ENCODE data around the gene CYB561D1.

The CYB561D1 gene

DNA sequence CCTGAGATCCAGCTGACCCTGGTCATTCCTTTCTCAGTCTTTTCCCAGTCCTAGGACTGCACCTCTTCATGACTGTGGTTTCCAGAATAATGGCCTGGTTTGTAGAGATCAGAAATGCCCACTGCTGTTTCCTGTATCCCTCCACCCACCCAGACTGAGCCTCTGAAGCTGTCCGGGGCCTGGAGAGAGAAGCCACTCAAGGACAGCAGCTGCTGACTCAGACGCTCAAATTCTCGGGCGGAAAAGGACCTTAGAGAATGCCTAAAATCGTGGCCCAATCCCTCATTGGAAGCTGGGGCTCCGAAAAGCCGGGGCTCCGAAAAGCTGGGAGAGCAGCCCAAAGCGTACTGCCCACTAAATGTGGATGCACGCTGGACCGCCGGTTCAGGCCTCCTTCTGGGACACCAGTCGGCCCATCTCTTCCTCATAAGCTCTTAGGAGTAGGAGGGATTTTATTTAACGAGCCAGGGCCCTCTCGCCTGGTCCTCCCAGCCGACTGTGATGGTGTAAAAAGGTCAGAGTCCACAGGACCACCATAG lies 38.0 kb downstream of the CYB561D1 start:
- no peak for DNase-seq

DNA sequence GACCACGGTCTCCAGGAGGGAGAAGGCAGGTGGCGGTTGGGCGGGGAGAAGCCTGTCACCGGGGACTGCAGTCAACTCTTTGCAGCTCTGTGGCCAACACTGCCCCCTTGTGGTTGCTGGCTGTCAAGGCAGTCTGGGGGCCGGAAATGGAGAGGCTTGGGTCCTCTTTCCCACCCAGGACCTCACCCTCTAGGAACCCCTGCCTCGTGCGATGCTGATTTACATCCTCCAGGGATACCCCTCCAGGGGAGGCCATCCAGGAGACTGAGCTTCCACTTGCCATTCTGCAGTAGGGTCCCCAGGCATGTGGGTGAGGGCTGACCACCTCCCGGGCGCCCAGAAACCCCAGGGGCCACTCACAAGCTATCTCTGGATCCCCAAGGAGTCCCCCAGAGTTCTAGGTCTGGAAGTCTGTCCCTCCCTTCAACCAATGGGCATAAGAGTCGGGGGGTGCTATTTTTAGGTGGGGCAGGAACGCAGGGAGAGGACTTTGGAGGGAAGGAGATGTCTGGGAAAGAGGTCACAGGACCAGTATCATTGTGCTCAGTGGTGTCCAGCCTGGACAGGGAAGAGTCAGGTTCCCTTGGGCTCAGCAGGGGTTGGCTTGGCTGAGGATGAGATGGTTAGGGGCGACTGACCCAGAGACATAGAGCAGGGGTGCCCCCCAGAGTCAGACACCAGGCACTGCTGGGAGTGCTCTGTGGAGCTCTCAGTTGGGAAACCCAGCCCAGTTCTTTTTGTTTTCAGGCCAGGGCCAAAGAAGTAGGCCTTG lies 38.7 kb downstream of the CYB561D1 start:
- peak; percentile 73 for DNase-seq

DNA sequence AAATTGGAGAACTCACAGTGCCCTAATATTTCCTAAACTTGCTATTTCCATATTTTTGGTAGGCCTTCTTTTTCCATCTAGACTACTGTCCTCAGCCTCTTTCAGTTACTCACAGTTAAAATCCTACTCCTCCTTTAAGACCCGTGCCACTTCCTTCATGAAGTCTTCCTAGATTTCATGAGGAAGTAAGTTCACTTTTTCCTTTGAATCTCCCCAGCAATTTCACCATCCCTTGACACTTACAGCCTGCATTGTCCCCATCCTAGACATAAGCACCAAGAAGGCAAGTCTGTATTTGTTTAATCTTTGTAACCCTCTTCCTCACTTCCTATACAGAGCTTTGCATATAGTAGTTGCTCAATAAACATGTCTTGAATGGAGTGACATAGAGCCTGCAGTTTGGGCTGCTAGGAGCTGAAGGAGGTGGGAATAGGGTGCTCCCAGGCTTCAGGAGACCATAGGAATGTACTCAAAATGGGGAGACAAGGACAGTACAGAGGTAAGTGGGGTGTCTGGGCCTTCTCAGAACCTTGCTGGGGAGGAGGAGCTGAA lies 40.5 kb downstream of the CYB561D1 start:
- no peak for DNase-seq

DNA sequence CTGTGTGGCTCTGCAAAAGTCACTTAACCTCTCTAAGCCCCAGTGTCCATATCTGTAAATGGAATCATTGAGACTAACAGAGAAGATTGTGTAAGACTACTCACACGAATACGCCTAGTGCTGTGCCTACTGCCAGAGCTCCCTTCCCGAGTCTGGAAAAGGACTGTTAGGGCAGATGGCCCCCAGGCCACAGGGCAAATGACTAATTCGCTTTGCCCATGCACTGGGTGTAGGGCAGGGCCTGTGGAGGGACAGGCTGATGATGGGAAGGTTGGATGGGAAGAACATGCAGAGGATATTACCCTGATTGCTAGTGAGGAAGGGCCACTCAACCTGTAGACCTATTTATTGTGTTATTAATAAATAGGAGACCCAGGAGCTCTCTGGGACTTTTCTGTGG lies 41.6 kb downstream of the CYB561D1 start:
- no peak for DNase-seq

DNA sequence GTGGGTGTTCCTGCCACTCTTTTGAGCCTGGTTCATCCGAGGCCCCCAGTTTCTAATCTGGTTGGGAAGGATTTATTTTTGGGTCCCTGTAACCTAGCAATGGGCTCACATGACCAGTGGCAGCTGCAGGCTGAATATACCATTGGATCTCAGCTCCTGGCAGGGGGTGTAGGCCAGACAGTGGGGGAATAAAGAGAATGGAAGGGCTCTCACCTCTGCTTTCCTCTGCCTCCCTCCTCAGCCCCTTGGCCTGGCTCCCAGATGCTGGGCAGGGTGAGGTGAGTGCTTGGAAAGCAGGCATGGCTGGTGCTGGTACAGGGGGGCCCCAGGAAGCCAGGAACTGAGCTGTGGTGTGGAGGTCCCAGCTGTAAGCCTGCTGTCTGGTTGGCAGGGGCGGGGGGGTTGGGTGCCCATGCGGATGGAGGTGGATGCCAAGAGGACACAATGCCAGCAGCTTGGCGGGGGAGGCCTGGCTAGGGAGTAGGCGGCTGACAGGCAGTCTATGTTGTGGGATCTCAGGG lies 42.1 kb downstream of the CYB561D1 start:
- no peak for DNase-seq

DNA sequence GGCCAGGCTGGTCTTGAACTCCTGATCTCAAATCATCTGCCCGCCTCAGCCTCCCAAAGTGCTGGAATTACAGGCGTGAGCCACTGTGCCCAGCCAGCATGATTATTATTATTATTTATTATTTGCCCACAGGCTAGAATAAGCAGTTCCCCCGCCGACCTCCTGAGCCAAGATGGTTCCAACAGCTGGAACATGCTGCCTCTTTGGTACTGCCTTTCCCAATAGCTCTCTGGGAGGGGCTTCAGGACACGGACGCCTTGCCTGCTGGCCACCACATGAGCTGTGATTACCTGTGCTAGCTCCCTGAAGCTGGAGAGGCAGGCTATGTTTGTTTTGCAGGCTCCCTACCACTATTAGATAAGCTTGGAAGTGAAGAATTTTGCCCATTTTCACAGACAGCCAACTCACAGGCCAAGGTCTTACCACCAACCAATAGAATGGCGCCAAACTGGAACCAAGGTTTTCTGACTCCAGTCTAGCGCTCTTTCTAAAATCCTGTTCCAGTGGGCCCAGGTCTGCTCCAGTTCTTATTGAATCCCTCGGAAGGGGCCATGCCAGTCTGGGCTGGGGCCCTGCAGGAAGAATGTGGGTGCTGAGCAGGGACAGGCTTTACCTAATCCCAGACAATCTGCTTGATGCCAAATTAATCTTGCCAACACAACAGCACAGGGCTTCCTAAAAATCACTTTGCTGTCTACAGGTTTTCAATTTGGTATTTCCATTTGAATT lies 43.7 kb downstream of the CYB561D1 start:
- DNase-seq: no peak

DNA sequence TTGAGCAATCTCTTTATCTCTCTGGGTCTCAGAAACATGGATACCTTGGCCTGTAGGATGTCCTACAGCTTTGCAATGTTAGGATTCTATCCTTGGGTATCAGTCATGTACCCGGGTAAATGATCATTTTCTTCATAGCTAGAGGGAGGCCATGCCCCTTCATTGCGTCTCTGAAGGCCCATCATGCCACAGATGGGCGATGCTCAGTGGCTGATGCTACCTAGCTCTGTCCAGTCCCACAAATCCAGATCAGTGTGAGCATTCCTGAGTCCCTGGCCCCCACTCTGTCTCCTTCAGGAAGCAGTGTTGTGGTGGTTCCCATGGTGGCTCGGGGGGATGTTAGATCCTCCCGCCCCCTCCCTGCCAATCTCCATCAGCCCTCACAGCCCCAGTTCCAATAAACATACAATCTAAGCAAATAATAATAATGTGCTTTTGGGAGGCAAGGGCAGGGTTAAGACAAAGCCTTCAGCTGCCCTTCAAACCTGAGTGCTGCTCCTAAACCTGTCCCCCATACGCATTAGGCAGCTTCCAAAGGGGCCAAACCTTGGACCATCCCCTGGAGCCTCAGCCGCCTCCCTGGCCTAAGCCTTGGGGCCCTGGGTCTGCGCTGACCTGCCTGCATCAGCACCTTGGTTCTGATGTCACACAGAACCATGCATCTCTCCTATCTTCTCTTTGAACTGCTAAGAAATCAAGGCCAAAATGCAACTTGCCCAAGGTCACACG lies 45.1 kb downstream of the CYB561D1 start:
- DNase-seq: no peak

DNA sequence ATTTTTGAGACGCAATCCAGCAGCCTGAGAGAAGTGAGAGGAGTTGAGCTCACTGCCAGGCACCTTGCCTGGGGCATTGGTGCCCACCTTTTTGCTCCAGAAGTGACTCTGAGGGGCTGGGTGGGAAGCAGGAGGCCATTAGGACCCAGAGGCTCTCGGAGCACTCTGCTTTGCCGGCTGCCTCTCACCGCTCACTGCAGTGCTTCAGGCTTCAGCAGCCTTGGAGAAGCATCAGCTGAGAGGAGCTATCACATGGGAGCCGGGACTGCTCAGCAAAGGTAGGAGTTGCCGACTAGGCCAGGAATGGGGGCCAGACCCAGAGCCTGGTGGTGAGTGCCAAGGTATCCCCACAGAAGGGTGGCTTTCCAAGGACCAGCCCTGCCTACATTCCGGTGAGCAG lies 45.8 kb downstream of the CYB561D1 start, which contains the start of gene GPR61:
GPR61 (plus strand) TSS at position 197 of the 400 bp plus-strand sequence. CDS start 3,151 bp downstream, outside the sequence.
- peak; percentile 22 for DNase-seq

DNA sequence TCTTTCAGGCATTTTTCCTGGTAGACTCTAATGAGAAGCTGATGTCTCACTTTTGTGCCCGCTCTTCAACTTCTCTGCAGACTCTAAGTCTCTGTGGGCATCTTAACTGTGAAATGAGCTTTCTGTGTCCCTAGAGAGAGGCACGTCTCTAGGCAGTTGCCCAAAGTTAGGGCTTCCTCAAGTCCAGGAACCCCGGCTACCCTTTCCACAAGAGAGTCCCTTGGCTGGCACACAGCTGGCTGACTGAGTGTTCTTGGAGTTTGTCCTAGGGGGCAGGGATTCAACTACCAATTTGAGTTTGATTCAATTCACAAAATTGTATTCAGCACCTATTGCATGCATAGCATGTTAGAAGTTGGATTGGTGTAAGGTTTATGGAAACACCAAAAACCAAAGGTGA lies 47.2 kb downstream of the CYB561D1 start:
- no peak for DNase-seq

DNA sequence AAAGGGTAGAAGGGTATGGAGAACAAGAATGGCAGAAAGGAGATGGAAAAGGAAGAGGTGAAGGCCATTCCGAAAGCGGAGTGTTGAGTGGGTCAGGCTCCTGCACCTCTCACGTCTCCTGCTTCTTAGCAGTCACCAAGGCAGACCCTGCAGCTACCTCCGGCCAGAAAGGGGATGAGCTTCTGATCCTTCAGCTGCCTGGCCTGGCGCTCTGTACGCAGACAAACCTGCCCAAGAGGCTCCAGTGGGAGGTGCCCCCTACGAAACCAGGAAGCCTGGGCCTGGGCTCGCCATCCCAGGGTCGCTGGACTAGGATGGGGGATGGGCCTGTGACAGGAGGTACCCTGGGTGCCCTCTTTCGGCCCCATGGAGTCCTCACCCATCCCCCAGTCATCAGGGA lies 48.8 kb downstream of the CYB561D1 start:
- no peak for DNase-seq

DNA sequence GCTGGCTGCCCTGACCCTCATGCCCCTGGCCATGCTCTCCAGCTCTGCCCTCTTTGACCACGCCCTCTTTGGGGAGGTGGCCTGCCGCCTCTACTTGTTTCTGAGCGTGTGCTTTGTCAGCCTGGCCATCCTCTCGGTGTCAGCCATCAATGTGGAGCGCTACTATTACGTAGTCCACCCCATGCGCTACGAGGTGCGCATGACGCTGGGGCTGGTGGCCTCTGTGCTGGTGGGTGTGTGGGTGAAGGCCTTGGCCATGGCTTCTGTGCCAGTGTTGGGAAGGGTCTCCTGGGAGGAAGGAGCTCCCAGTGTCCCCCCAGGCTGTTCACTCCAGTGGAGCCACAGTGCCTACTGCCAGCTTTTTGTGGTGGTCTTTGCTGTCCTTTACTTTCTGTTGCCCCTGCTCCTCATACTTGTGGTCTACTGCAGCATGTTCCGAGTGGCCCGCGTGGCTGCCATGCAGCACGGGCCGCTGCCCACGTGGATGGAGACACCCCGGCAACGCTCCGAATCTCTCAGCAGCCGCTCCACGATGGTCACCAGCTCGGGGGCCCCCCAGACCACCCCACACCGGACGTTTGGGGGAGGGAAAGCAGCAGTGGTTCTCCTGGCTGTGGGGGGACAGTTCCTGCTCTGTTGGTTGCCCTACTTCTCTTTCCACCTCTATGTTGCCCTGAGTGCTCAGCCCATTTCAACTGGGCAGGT lies 49.5 kb downstream of the CYB561D1 start:
- DNase-seq: no peak

DNA sequence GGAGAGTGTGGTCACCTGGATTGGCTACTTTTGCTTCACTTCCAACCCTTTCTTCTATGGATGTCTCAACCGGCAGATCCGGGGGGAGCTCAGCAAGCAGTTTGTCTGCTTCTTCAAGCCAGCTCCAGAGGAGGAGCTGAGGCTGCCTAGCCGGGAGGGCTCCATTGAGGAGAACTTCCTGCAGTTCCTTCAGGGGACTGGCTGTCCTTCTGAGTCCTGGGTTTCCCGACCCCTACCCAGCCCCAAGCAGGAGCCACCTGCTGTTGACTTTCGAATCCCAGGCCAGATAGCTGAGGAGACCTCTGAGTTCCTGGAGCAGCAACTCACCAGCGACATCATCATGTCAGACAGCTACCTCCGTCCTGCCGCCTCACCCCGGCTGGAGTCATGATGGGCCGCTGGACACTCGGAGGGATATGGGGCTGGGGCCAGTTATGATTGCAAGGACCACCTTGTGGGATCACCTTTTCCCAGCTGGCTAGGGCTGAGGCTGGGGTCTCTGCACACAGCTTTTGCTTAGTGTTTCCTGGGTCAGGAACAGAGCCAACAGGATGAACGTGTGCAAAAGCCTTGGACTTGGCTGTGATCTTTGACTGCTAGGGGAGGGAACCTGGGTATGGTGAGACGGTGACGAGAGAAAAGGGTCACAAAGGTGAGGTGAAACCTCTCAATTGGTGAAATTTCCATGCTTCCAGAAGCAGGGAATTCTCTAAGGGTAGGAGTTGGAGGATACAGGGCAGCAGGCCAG lies 50.3 kb downstream of the CYB561D1 start:
- no peak for DNase-seq

DNA sequence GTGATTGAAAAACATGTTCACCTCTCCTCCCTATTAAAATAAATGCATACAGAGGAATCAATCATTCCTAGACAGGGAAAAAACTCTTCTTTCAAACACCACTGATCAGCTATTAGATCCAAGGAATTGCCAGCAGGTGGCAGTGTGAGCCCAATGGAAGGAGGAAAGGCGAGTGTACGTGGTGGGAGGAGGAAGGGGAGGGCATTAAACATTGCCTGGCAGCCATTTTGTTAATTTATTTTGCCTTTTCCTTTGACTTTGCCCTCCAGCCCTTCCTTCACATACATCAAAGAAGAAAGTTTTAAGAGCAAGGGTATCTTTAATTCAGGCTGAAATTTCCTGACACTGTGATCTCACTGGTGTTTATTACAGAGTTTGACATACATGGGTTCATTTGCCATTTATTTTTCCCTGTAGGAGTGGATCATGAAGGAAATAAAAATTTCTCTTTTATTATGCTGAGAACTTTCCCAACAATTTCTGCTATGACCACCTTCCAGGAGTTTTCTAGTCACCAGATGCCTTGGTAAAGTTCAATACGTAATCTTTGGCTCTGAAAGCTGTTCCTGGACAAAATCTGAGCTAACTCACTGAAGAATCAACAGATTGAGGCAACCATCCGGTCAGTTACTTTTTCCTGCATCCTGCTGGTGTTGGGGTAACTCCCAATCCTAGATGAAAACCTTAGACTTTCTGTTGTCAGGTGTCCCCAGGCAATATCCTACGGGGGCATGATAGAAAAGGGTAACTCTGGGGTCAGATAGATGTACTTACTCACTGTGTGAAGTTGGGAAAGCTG lies 52.6 kb downstream of the CYB561D1 start:
- DNase-seq: peak; percentile 86

DNA sequence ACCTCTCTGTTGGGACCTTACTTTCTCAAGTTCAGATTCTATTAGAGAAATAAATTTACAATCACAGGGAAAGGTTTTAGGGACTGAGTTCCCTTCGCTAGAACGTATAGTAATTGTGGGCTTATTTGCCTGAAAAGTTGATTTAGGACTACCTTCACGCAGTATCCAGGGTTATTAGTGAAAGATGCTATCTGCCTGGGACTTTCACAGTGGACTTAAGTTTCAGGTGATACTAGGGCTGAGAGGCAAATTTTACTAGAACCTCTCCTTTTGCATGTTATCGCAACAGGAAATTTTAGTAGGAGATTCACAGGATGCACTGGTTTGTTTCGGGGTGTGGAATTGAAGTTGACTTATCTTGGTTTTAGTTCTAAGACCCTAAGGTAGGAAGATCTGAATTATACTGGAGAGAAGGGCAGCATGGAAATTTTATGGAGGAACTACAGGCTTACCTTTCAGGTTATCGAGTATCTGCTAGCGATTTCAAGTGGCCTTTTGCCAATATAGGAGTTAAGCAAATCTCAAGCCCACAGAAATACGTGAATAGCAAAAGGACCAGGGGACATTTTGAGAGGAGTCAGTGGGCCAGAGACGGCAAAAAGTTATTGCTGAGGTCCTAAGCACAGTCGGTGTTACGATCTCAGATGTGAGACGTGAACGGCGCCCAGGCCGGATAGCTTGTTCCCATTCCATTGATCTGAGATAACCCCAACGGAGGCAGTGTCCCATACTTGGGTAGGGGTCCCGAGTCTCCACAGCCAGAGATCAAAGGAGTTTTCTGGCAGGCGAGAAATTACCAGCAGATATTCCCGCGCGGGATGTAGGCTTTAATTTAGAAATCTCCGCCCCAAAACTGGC lies 53.8 kb downstream of the CYB561D1 start:
- DNase-seq: no peak

DNA sequence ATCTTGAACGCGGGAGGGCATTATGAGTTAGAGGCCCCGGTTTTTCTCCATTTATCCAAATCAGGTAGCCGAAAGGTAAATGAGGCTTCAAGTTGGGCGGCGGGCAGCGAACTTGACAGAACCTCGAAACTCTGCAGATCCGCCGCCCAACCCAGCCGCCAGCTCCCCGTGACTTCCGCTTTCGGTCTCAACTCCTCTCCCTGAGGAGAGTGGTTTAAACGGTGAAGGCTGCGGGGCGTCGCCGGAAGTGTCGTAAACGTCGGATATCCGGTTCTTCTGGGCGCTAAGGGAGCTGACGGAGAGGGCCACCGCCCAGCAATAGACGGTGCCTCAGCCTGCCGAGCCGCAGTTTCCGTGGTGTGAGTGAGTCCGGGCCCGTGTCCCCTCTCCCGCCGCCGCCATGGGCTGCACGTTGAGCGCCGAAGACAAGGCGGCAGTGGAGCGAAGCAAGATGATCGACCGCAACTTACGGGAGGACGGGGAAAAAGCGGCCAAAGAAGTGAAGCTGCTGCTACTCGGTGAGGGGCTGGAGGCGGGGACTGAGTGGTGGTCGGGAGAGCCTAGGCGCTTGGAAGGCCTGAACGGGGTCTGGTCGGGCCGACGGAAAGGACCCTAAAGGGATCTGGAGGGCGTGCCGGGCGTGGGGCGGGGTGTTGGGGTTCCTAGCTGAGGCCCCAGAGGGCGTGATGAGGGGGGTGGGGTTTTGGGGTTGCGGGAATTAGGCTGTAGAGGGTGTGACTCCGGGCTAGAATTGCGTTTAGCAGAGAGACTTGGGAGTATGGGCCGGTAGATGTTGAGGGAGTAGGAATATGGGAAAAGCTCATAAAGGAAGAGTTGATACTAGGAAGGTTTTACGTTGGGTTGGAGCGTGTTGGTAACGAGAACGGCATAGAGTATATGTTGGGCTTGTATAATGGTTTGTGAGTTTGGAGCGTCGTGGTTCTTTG lies 54.7 kb downstream of the CYB561D1 start, which contains the start of gene GNAI3:
GNAI3 (plus strand) TSS at position 295 of the 947 bp plus-strand sequence; CDS start at position 401, 106 bp downstream.
- DNase-seq: peak; percentile 94
